HG02571 (cell line): ENCODE results near the gene NAGK.
"Not testable (repeated sequence)": the region's sequence is repeated elsewhere in the genome, so short reads cannot be mapped to it uniquely, and the experiment has no call there.

Experiments used
- ATAC-seq: cut with Tn5 transposase; IDR thresholded peaks from one replicate; pipeline ENCODE4 v1.9.1; 2021; ENCODE audit warnings: mild to moderate bottlenecking, moderate library complexity; ENCODE audit not compliant: unreplicated experiment

The NAGK gene

GRCh38 chr2:71068218-71069035, at the start of gene NAGK:
Gene NAGK, plus strand, starts transcription at chr2:71068648. Its CDS starts 36 bp downstream, at chr2:71068684.
- peak; percentile 56 for ATAC-seq

GRCh38 chr2:71019989-71020388, 48.5 kb upstream of the NAGK start:
- ATAC-seq = not testable (repeated sequence)

GRCh38 chr2:71021394-71021793, 47.1 kb upstream of the NAGK start:
- not testable (repeated sequence) for ATAC-seq

GRCh38 chr2:71023553-71024243, 44.8 kb upstream of the NAGK start:
- not testable (repeated sequence) for ATAC-seq

- not testable (repeated sequence) for ATAC-seq
These were observed 32.2 kb upstream of the NAGK start for GRCh38 chr2:71036296-71036695.

GRCh38 chr2:71042287-71042686, 26.2 kb upstream of the NAGK start:
- ATAC-seq = no peak

GRCh38 chr2:71043531-71044407, 24.7 kb upstream of the NAGK start:
- no peak for ATAC-seq

GRCh38 chr2:71045151-71045550, 23.3 kb upstream of the NAGK start:
- no peak for ATAC-seq

GRCh38 chr2:71045865-71046548, 22.4 kb upstream of the NAGK start:
- no peak for ATAC-seq

- ATAC-seq = no peak
These were observed 20.4 kb upstream of the NAGK start for GRCh38 chr2:71048096-71048495.

GRCh38 chr2:71049704-71050360, 18.6 kb upstream of the NAGK start:
- ATAC-seq = not testable (repeated sequence)

- ATAC-seq = not testable (repeated sequence)
These were observed 13.2 kb upstream of the NAGK start for GRCh38 chr2:71055206-71055740.

GRCh38 chr2:71060211-71060610, 8.2 kb upstream of the NAGK start:
- no peak for ATAC-seq

- ATAC-seq = no peak
These were observed 7.6 kb upstream of the NAGK start for GRCh38 chr2:71060871-71061270.

- ATAC-seq = no peak
These were observed 5.2 kb upstream of the NAGK start for GRCh38 chr2:71063216-71063615.

- no peak for ATAC-seq
These were observed 4.3 kb upstream of the NAGK start for GRCh38 chr2:71064110-71064611.

- peak; percentile 15 for ATAC-seq
These were observed 3.5 kb upstream of the NAGK start for GRCh38 chr2:71064754-71065621.

- no peak for ATAC-seq
These were observed 1.6 kb upstream of the NAGK start for GRCh38 chr2:71066856-71067255.
